ENCODE measurements around the gene SH3BP1.
"Not testable (repeated sequence)": the region's sequence is repeated elsewhere in the genome, so short reads cannot be mapped to it uniquely, and the experiment has no call there.

The SH3BP1 gene

DNA sequence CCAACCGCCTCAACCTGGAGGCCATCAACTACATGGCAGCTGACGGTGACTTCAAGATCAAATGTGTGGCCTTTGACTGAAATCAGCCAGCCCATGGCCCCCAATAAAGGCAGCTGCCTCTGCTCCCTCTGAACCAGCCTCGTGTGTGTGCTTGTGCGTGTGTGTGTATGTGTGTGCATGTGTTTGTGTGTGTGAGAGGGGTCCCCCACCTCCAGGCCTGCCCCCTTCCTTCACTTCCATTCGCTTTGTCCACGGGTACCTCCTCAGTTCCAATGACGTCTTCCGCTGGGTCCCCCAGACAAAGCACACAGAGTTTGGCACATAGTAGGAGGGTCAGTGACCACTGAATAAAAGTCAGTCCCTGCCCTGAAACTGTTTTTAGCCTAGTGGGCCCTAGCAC lies 40.2 kb downstream of the SH3BP1 start:
- no peak for DNase-seq (ENCODE audit: low spot score)

DNA sequence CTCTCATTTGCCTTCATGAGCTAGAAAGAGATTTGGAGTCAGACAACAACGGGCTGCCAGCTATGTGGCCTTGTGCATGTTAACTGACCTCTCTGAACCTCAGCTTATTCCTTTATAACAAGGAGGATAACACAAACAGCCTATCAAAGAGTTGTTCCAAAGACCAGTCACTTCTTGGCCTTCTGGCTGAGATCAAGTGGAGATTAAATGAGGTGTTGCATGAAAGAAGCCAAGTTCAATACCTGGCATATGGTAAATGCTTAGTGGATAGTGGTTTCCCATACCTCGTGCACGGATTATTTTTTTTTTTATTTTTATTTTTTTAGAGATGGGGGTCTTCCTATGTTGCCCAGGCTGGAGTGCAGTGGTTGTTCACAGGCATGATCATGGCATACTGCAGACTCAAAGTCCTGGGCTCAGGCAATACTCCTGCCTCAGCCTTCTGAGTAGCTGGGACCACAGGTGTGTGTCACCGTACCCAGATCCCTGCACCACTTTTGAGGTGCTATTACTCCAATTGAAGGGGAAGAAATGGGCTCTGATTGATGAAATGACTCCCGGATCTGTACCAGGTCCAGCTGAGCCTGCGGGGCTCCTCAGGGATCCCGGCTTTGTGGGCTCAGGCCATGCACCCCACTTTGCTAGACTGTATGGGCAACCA lies 40.9 kb downstream of the SH3BP1 start:
- no peak for DNase-seq (ENCODE audit: low spot score)

- DNase-seq (ENCODE audit: low spot score), result no peak
These were observed 41.5 kb downstream of the SH3BP1 start for GRCh38 chr22:37681001-37681424.

DNA sequence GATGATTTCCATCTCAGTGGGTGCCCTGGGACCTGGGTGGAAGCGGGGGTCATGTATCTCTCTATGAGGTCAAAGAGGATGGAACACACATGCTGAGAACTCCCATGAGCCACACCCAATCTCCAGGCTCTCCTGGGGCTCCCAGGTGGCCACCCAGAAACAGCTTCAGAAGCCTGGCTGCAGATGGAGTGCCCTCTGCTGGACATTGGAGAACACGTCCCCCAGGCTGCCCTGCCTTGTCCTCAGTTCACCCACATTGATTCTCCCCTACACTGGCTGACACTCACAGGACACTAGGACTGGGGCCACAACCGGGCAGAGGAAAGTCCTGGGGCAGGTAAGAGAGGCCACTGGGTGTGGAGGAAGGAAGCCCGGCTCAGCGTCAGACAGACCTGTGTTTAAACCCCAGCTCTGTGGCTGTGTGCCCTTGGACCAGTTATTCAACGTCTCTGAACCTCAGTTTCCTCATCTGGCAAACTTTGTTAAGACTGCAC lies 42.1 kb downstream of the SH3BP1 start:
- no peak for DNase-seq (ENCODE audit: low spot score)

DNA sequence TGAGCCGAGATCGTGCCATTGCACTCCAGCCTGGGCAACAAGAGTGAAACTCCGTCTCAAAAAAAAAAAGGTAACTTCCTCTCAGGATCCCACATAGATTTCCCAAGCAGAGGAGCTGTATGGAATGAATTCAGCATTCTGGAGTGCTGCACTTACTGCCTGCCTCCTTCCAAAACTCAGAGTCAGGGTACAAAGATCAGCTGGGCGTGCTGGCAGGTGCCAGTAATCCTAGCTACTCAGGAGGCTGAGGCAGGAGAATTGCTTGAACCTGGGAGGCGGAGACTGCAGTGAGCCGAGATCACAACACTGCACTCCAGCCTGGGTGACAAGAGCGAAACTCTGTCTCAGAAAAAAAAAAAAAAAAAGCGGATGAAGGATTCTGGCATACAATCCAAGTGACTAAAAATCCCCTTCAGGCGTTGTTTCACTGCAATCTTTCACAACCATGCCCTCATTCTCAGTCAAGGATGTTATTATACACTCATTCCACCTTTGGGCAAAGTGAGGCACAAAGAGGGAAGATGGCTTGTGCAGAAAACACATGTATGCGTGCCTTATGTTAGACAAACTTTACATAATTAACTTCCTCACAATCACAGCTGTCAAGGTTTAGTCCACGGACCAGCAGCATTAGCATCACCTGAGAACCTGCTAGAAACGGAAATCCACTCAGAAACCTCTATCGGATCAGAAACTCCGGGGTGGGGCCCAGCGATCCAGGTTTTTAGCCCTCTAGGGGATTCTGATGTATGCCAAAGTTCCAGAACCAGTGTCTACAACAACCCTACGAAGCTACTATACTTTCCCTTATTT lies 45.5 kb downstream of the SH3BP1 start:
- no peak for DNase-seq (ENCODE audit: low spot score)

- DNase-seq (ENCODE audit: low spot score), result peak; percentile 93
These were observed 46.8 kb downstream of the SH3BP1 start, which contains the start of gene NOL12 for GRCh38 chr22:37686002-37686982. Gene NOL12, plus strand, starts transcription at chr22:37686343. Its CDS starts 50 bp downstream, at chr22:37686393.

- no peak for DNase-seq (ENCODE audit: low spot score)
These were observed 50.9 kb downstream of the SH3BP1 start for GRCh38 chr22:37690407-37690806.

GRCh38 chr22:37690901-37691504 lies 51.5 kb downstream of the SH3BP1 start:
- no peak for DNase-seq (ENCODE audit: low spot score)

DNA sequence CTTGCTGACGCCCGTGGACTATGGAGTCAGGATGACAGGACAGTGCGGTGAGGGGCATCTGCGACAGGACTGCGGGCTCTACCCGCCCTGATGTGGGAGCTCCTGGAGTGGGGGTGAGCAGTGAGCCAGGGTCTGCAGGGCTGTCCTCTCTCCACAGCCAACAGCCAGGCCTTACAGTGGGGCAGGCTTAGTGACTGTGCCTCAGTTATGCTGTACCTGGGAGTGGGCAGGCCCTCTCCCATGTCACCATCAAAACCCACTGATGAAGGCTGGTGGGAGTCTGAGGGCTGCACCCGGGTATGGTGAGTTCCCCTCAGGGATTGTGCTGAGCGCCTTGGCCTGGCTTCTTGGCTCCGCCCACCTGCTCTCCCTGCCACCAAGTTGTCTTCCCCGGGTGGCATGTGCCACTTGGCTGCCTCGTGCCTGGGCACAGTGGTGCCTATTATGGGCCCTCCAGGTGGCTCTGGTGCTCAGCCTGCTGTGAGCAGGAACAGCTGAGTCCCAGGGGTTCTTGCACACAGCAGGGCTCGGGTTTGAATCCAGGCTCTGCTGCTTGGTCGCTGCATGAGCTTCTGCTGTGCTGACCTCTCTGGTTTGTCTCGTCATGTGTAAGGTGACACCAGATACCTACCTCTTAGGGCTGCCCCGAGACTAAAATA lies 53.3 kb downstream of the SH3BP1 start:
- no peak for DNase-seq (ENCODE audit: low spot score)

- not testable (repeated sequence) for DNase-seq (ENCODE audit: low spot score)
These were observed 54.7 kb downstream of the SH3BP1 start for GRCh38 chr22:37694131-37694530.

- DNase-seq (ENCODE audit: low spot score), result not testable (repeated sequence)
These were observed 56.8 kb downstream of the SH3BP1 start for GRCh38 chr22:37696260-37696656.

DNA sequence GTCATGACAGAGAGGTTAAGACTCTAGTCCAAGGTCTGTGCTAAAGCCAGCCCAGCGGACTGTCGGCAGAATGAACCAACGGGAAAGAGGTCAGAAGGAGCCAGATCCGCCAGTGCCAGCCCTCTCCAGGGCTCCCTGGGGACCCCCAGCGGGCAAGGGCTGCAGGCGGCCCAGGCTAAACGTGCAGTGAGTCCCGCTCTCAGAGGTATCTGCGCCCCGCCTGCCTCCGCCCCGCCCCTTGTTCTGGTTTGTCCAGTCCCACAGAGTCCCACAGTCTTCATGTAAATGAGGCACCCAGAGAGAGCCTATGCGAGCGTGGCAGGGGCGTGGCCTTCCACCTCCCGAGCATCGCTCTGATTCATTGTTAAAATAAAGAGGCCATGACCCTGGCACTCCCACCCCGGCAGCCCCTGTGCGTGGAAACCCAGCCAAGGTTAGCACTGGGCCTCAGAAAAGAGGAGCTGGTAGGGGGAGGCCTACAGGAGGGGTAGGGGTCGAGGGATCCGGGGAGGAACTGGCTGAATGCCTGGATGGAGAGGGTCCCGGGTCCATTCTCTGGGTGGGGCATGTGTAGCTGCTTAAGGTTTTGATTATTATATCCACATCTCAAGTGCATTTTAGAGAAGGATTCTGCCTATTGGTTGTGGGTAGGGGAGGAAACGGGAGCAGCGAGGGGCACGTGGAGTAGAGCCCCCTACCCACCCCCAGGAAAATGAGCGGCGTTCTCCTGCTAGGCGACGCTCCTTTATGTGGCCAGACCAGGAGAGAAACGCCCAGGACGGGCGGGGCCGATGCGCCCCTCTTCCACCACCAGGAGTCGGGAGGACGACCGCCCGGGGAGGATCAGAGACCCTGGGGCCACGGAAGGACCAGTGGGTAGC lies 57.4 kb downstream of the SH3BP1 start, which contains the start of gene TRIOBP:
TSS of gene TRIOBP (plus strand) at position 392 of the 881 bp plus-strand sequence. CDS start 4,318 bp downstream, outside the sequence.
- peak; percentile 94 for DNase-seq (ENCODE audit: low spot score)

GRCh38 chr22:37697538-37697835 lies 58.0 kb downstream of the SH3BP1 start:
- no peak for DNase-seq (ENCODE audit: low spot score)

- DNase-seq (ENCODE audit: low spot score), result no peak
These were observed 61.8 kb downstream of the SH3BP1 start for GRCh38 chr22:37701141-37701786.

GRCh38 chr22:37703906-37704305 lies 64.4 kb downstream of the SH3BP1 start:
- DNase-seq (ENCODE audit: low spot score), result no peak

GRCh38 chr22:37704645-37705044 lies 65.2 kb downstream of the SH3BP1 start:
- DNase-seq (ENCODE audit: low spot score), result no peak

- DNase-seq (ENCODE audit: low spot score), result no peak
These were observed 65.7 kb downstream of the SH3BP1 start for GRCh38 chr22:37705205-37705604.
